Ovary (tissue), 9 donors: ENCODE data around the gene SCGB3A1. TPM values are rescaled to one million over a fixed set of nuclear protein-coding genes. Genes with fewer than 3 reads are reported as not detected.

ENCODE experiments used
- DNase-seq, 5 donors: peaks; one replicate each; pipeline ENCODE4 v3.0.0-alpha.2; 2019 to 2020
- H3K27ac ChIP-seq, 2 donors: fragments of 200-600 bp; one replicate each; pipeline versions ENCODE4 v1.5.1 to v1.8.0; 2019 to 2022
- H3K27me3 ChIP-seq: fragments of 200-600 bp; one replicate; pipeline ENCODE4 v1.8.0; 2022
- H3K36me3 ChIP-seq: fragments of 200-600 bp; sonication (generic); one replicate; pipeline ENCODE4 v1.5.1; 2019
- H3K4me1 ChIP-seq: one replicate; pipeline ENCODE4 v1.8.1; 2013; ENCODE audit warnings: mild to moderate bottlenecking, moderate library complexity; ENCODE audit not compliant: insufficient read depth
- H3K4me3 ChIP-seq: fragments of 200-600 bp; sonication (generic); one replicate; pipeline ENCODE4 v1.5.1; 2017
- H3K9me3 ChIP-seq, 2 donors: fragments of 200-600 bp in 1 of 2; sonication (generic) in 1 of 2; one replicate each; pipeline versions ENCODE4 v1.5.1 to v1.8.1; 2013 to 2019; ENCODE audit warnings: mild to moderate bottlenecking in 1 of 2, moderate library complexity in 1 of 2
- CTCF ChIP-seq, 3 donors: fragments of 450-650 bp in 2 of 3; fragments of 200-600 bp in 1 of 3; IDR thresholded peaks; one replicate each; pipeline versions ENCODE4 v1.5.1 to v1.8.0; 2016 to 2022; ENCODE audit warnings: antibody characterized with exemption in 3 of 3, mild to moderate bottlenecking in 1 of 3
- EP300 ChIP-seq: sonication (generic); formaldehyde crosslinking; IDR thresholded peaks from one replicate; pipeline ENCODE4 v1.6.1; 2017; ENCODE audit warnings: antibody characterized with exemption
- POLR2A ChIP-seq: fragments of 450-650 bp; IDR thresholded peaks from one replicate; pipeline ENCODE4 v1.6.1; 2017; ENCODE audit warnings: antibody characterized with exemption, mild to moderate bottlenecking, moderate library complexity
- WGBS, 3 donors: extraction: QIAGEN DNeasy Blood & Tissue Kit in 1 of 3; methylation state at CpG; one replicate each; pipeline versions ENCODE4 v1.1.5 to v1.1.7; 2013 to 2017; 5-methylcytosine and 5-hydroxymethylcytosine counted together
- intact Hi-C, 4 donors: fragments of 100-400 bp; cut with DNase I; formaldehyde crosslinking; loops; one replicate each; pipeline versions ENCODE4 v1.11.0 to v1.15.1; 2022 to 2023
- polyA plus RNA-seq, 2 donors: library from polyadenylated mRNA; stranded (reverse); fragments of 200-250 nt in 1 of 2; fragments of 350-450 nt in 1 of 2; fragmentation: Illumina TruSeq in 1 of 2; extraction: RNeasy Lipid Tissue Mini Kit (QIAGEN cat#74804) in 1 of 2; gene quantifications; one replicate each; pipeline ENCODE4 v1.2.3, GENCODE V29; 2013 to 2014
- total RNA-seq, 7 donors: library from RNA; depleted of rRNA in 2 of 7; stranded (reverse); fragments of >200 nt in 2 of 7; fragmentation: NEBNext Ultra II Directional in 3 of 7; extraction: Animal tissue kit (Norgen Biotek cat#: 25700) in 3 of 7; gene quantifications; one replicate each; pipeline versions ENCODE4 v1.1.0 to v1.2.4, GENCODE V29; 2016 to 2023
- donor health status: DM: no; HTN: no; CAD: no; lungs with moderate emphysema.
- donor health status: DM: no; HTN: no; CAD: no.
- donor health status: Bipolar disorder and iron deficiency.
- donor health status: DM: yes; HTN: yes; CAD: no.
- donor health status: DM: no; HTN: no; CAD: no.
- donor health status: DM: yes; HTN: yes; CAD: no.

SCGB3A1 gene
- total and polyA plus RNA-seq, 9 donors, result 1.5 to 18.7 (median 2.7) TPM; not detected in 4

DNA sequence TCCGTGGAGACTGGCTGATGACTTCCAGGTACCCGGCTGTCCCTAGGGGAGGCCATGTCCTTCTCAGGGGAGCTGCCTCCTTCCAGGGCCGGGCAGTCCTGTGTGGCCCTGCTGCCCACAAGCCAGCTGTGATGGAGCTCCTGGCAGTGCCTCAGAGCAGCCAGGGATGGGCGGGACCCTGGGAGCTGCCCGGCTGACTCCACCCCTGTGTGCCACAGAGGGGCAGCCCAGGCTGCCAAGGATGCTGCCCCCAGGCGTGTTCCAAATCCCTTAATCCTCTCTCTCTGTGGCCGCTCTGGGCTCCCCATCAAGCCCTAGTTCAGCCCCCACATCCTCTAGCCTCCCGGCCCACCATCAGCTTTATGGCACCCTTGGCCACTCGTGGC, 7.0 kb upstream of the SCGB3A1 start:
- 76 to 89% (median 84%) methylated on average over 7 to 9 of the region's 9 CpGs for WGBS, 3 donors
- intact Hi-C loops, result no loop called here
- H3K4me1 ChIP-seq, result peaks cover 2% of the 10 kb centered on the region
- no peak overlapping the region for H3K27ac ChIP-seq
- H3K9me3 ChIP-seq, result no peaks in the 10 kb centered on the region
- no peaks in the 10 kb centered on the region for H3K27me3 ChIP-seq
- H3K4me3 ChIP-seq, result no peak overlapping the region
- DNase-seq, result peak in 2 of 5 donors; percentile 3 to 15
- no peak for TF ChIP-seq POLR2A
- no peak for TF ChIP-seq EP300
- no peak for TF ChIP-seq CTCF (IDR thresholded peaks at IDR 0.05)
- H3K36me3 ChIP-seq, result no peaks in the 10 kb centered on the region

- intact Hi-C loops, result no loop called here
- 76 to 85% (median 78%) methylated on average over 23 to 24 of the region's 24 CpGs for WGBS, 3 donors
- no peaks in the 10 kb centered on the region for H3K9me3 ChIP-seq
- no peaks in the 10 kb centered on the region for H3K36me3 ChIP-seq
- no peak for TF ChIP-seq CTCF (IDR thresholded peaks at IDR 0.05)
- TF ChIP-seq EP300, result no peak
- no peak for TF ChIP-seq POLR2A
- H3K4me1 ChIP-seq, result no peaks in the 10 kb centered on the region
- H3K27me3 ChIP-seq, result no peaks in the 10 kb centered on the region
- DNase-seq, result no peak
- no peak overlapping the region for H3K27ac ChIP-seq
- H3K4me3 ChIP-seq, result no peak overlapping the region
Measured at GRCh38 chr5:180596668-180597231, 5.5 kb upstream of the SCGB3A1 start.

DNA sequence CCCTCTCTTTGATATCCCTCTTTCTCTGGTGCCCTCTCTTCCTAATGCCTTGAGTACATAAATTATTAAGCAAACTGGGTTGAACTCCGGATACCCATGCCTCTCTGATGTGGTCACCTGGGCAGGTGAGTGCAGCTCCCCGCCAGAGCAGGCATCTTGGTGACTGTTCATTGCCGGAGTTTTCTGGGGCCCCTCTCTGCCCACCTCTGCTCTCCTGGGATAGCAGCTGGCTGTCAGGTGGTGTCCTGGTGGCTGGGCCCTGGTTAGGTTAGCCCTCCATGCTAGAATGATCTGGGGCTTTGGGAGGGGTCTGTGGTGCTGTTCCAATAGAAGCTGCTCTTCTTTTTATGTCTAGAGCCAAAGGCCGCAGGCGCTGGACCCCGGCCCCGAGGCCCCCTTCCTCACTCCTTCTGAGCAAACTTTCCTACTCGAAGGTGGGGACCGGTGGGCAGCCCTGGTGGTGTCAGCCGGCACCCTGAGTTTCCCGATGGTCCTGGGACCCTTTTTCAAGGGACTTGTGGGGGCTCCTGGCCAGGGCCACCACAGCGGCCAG, 4.9 kb upstream of the SCGB3A1 start:
- Histone ChIP-seq H3K36me3 (no peaks in the 10 kb centered on the region), H3K4me1 (no peaks in the 10 kb centered on the region), H3K27me3 (no peaks in the 10 kb centered on the region), H3K4me3 (no peak overlapping the region), H3K9me3 (no peaks in the 10 kb centered on the region), H3K27ac (no peak overlapping the region)
- intact Hi-C loops, result no loop called here
- WGBS, 3 donors, result 86 to 91% (median 90%) methylated on average over 12 of the region's 12 CpGs
- DNase-seq, result no peak
- TF ChIP-seq POLR2A, result no peak
- TF ChIP-seq CTCF (IDR thresholded peaks at IDR 0.05), result no peak
- TF ChIP-seq EP300, result no peak

- Histone ChIP-seq H3K27me3 (no peaks in the 10 kb centered on the region), H3K4me3 (no peak overlapping the region), H3K4me1 (no peaks in the 10 kb centered on the region), H3K36me3 (no peaks in the 10 kb centered on the region), H3K27ac (no peak overlapping the region), H3K9me3 (no peaks in the 10 kb centered on the region)
- WGBS, 3 donors, result 79 to 87% (median 85%) methylated on average over 24 to 25 of the region's 25 CpGs
- intact Hi-C loops, result no loop called here
- no peak for DNase-seq
- no peak for TF ChIP-seq POLR2A
- no peak for TF ChIP-seq EP300
- TF ChIP-seq CTCF (IDR thresholded peaks at IDR 0.05), result no peak
Measured at GRCh38 chr5:180595381-180596114, 4.2 kb upstream of the SCGB3A1 start.
